Measurements from ENCODE around the gene ZDHHC8. TPM values are rescaled to one million over a fixed set of nuclear protein-coding genes. Genes with fewer than 3 reads are reported as not detected.
"Not testable (repeated sequence)": the region's sequence is repeated elsewhere in the genome, so short reads cannot be mapped to it uniquely, and the experiment has no call there.

The ZDHHC8 gene
- polyA plus RNA-seq, 1 donor (not counting 4 experiments of a cell fraction or from before 2014, with no cell fraction given) = 16.0 TPM

GRCh38 chr22:20158391-20159036 lies 26.9 kb downstream of the ZDHHC8 start:
- FAIRE-seq = no peak
- Histone ChIP-seq H3K27ac (ENCODE audit: control insufficient read depth, insufficient read depth, low read length) (no peak overlapping the region), H3K9me1 (ENCODE audit: control insufficient read depth, extremely low read depth, insufficient read depth, low read length) (no peaks in the 10 kb centered on the region), H3K9me3 (ENCODE audit: control insufficient read depth, low read depth, low read length) (no peaks in the 10 kb centered on the region), H4K20me1 (ENCODE audit: control insufficient read depth, extremely low read depth, insufficient read depth, low read length) (no peaks in the 10 kb centered on the region), H3K27me3 (ENCODE audit: control insufficient read depth, extremely low read depth, insufficient read depth, low read length) (no peaks in the 10 kb centered on the region), H3K79me2 (ENCODE audit: control insufficient read depth, insufficient read depth, low read length) (no peaks in the 10 kb centered on the region), H3K4me2 (ENCODE audit: control insufficient read depth, extremely low read depth, insufficient read depth, low read depth, low read length) (no peak overlapping the region), H3K9ac (ENCODE audit: control insufficient read depth, extremely low read depth, insufficient read depth, low read length) (no peak overlapping the region), H3K4me1 (ENCODE audit: control insufficient read depth, extremely low read depth, insufficient read depth, low read length) (no peaks in the 10 kb centered on the region), H3K36me3 (ENCODE audit: control insufficient read depth in 2 of 2, extremely low read depth in 1 of 2, insufficient read depth in 2 of 2, low read length in 2 of 2) (no peaks in the 10 kb centered on the region), H3K4me3 (ENCODE audit: control insufficient read depth in 2 of 3, extremely low read depth in 1 of 3, insufficient read depth in 2 of 3, low read depth in 1 of 3, low read length in 3 of 3) (no peak overlapping the region), H2AFZ (ENCODE audit: control insufficient read depth, low read length) (no peak overlapping the region)
- no peak for DNase-seq (ENCODE audit: low read depth, low spot score)
- TF ChIP-seq EZH2 (IDR thresholded peaks at IDR 0.05; ENCODE audit: low read length) = no peak
- no peak for TF ChIP-seq CTCF (optimal IDR thresholded peaks at IDR 0.05 in 1 of 3, IDR thresholded peaks at IDR 0.05 in 1 of 3, conservative IDR thresholded peaks at IDR 0.05 in 1 of 3; ENCODE audit: extremely low read depth in 1 of 3, insufficient read depth in 2 of 3, low read length in 3 of 3)
- dilution Hi-C loops (cut with MboI; ENCODE audit: extremely low pct_ligation_motif_present, low sequenced_read_pairs) = no loop called here

- H3K9me1 ChIP-seq (ENCODE audit: control insufficient read depth, extremely low read depth, insufficient read depth, low read length) = no peaks in the 10 kb centered on the region
- H2AFZ ChIP-seq (ENCODE audit: control insufficient read depth, low read length) = no peak overlapping the region
- no peaks in the 10 kb centered on the region for H3K36me3 ChIP-seq (ENCODE audit: control insufficient read depth in 2 of 2, extremely low read depth in 1 of 2, insufficient read depth in 2 of 2, low read length in 2 of 2)
- FAIRE-seq (no peak), DNase-seq (ENCODE audit: low read depth, low spot score) (no peak)
- no peak overlapping the region for H3K4me2 ChIP-seq (ENCODE audit: control insufficient read depth, extremely low read depth, insufficient read depth, low read depth, low read length)
- TF ChIP-seq EZH2 (IDR thresholded peaks at IDR 0.05; ENCODE audit: low read length) (no peak), CTCF (optimal IDR thresholded peaks at IDR 0.05 in 1 of 3, IDR thresholded peaks at IDR 0.05 in 1 of 3, conservative IDR thresholded peaks at IDR 0.05 in 1 of 3; ENCODE audit: extremely low read depth in 1 of 3, insufficient read depth in 2 of 3, low read length in 3 of 3) (no peak)
- H4K20me1 ChIP-seq (ENCODE audit: control insufficient read depth, extremely low read depth, insufficient read depth, low read length) = no peaks in the 10 kb centered on the region
- no peak overlapping the region for H3K4me3 ChIP-seq (ENCODE audit: control insufficient read depth in 2 of 3, extremely low read depth in 1 of 3, insufficient read depth in 2 of 3, low read depth in 1 of 3, low read length in 3 of 3)
- no peak overlapping the region for H3K27ac ChIP-seq (ENCODE audit: control insufficient read depth, insufficient read depth, low read length)
- H3K79me2 ChIP-seq (ENCODE audit: control insufficient read depth, insufficient read depth, low read length) = no peaks in the 10 kb centered on the region
- H3K4me1 ChIP-seq (ENCODE audit: control insufficient read depth, extremely low read depth, insufficient read depth, low read length) = no peaks in the 10 kb centered on the region
- H3K9me3 ChIP-seq (ENCODE audit: control insufficient read depth, low read depth, low read length) = no peaks in the 10 kb centered on the region
- no peak overlapping the region for H3K9ac ChIP-seq (ENCODE audit: control insufficient read depth, extremely low read depth, insufficient read depth, low read length)
- dilution Hi-C loops (cut with MboI; ENCODE audit: extremely low pct_ligation_motif_present, low sequenced_read_pairs) = no loop called here
- H3K27me3 ChIP-seq (ENCODE audit: control insufficient read depth, extremely low read depth, insufficient read depth, low read length) = no peaks in the 10 kb centered on the region
Measured at GRCh38 chr22:20159076-20159475, 27.5 kb downstream of the ZDHHC8 start.

- H3K79me2 ChIP-seq (ENCODE audit: control insufficient read depth, insufficient read depth, low read length); H3K27me3 ChIP-seq (ENCODE audit: control insufficient read depth, extremely low read depth, insufficient read depth, low read length): not testable (repeated sequence)
Measured at GRCh38 chr22:20159531-20159930, 27.9 kb downstream of the ZDHHC8 start.

More at GRCh38 chr22:20159531-20159930, 27.9 kb downstream of the ZDHHC8 start:
- H3K4me1 ChIP-seq (ENCODE audit: control insufficient read depth, extremely low read depth, insufficient read depth, low read length); H3K4me3 ChIP-seq (ENCODE audit: control insufficient read depth in 2 of 3, extremely low read depth in 1 of 3, insufficient read depth in 2 of 3, low read depth in 1 of 3, low read length in 3 of 3); H4K20me1 ChIP-seq (ENCODE audit: control insufficient read depth, extremely low read depth, insufficient read depth, low read length); H3K9ac ChIP-seq (ENCODE audit: control insufficient read depth, extremely low read depth, insufficient read depth, low read length); H3K9me3 ChIP-seq (ENCODE audit: control insufficient read depth, low read depth, low read length); H3K36me3 ChIP-seq (ENCODE audit: control insufficient read depth in 2 of 2, extremely low read depth in 1 of 2, insufficient read depth in 2 of 2, low read length in 2 of 2); dilution Hi-C loops (cut with MboI; ENCODE audit: extremely low pct_ligation_motif_present, low sequenced_read_pairs); FAIRE-seq; H2AFZ ChIP-seq (ENCODE audit: control insufficient read depth, low read length); H3K27ac ChIP-seq (ENCODE audit: control insufficient read depth, insufficient read depth, low read length); H3K9me1 ChIP-seq (ENCODE audit: control insufficient read depth, extremely low read depth, insufficient read depth, low read length); H3K4me2 ChIP-seq (ENCODE audit: control insufficient read depth, extremely low read depth, insufficient read depth, low read depth, low read length); DNase-seq (ENCODE audit: low read depth, low spot score): not testable (repeated sequence)
